IPS-18a (cell line): Measurements from ENCODE around the gene OR1I1.

ENCODE experiments used
- H3K27ac ChIP-seq: one replicate; pipeline ENCODE4 v1.5.1; 2013; ENCODE audit warnings: low read length
- H3K27me3 ChIP-seq: one replicate; pipeline ENCODE4 v1.6.1; 2013; ENCODE audit warnings: mild to moderate bottlenecking, low read length; ENCODE audit not compliant: control insufficient read depth, insufficient read depth
- H3K36me3 ChIP-seq: one replicate; pipeline ENCODE4 v1.6.1; 2013; ENCODE audit warnings: low read depth, low read length; ENCODE audit not compliant: control insufficient read depth
- H3K4me1 ChIP-seq: one replicate; pipeline ENCODE4 v1.6.1; 2013; ENCODE audit warnings: low read depth, low read length; ENCODE audit not compliant: control insufficient read depth
- H3K4me3 ChIP-seq: one replicate; pipeline ENCODE4 v1.5.1; 2013; ENCODE audit warnings: low read length
- H3K9ac ChIP-seq: one replicate; pipeline ENCODE4 v1.6.1; 2013; ENCODE audit warnings: mild to moderate bottlenecking, low read length, moderate library complexity
- H3K9me3 ChIP-seq: one replicate; pipeline ENCODE4 v1.6.1; 2013; ENCODE audit warnings: low read depth, low read length; ENCODE audit not compliant: control insufficient read depth

OR1I1 gene

GRCh38 chr19:15099017-15099582, 17.1 kb downstream of the OR1I1 start:
- H3K27ac ChIP-seq: no peak overlapping the region
- H3K36me3 ChIP-seq: no peaks in the 10 kb centered on the region

GRCh38 chr19:15101479-15102082, 19.6 kb downstream of the OR1I1 start:
- Histone ChIP-seq H3K4me1 (peaks cover 2% of the 10 kb centered on the region), H3K9ac (no peak overlapping the region), H3K36me3 (no peaks in the 10 kb centered on the region), H3K9me3 (no peaks in the 10 kb centered on the region), H3K4me3 (no peak overlapping the region), H3K27ac (no peak overlapping the region), H3K27me3 (no peaks in the 10 kb centered on the region)

More at GRCh38 chr19:15099017-15099582, 17.1 kb downstream of the OR1I1 start:
- H3K4me3 ChIP-seq: no peak overlapping the region
- H3K4me1 ChIP-seq: no peaks in the 10 kb centered on the region
- no peaks in the 10 kb centered on the region for H3K9me3 ChIP-seq
- no peak overlapping the region for H3K9ac ChIP-seq
- H3K27me3 ChIP-seq: no peaks in the 10 kb centered on the region

- Histone ChIP-seq H3K4me1 (peaks cover 12% of the 10 kb centered on the region), H3K27ac (no peak overlapping the region), H3K4me3 (no peak overlapping the region), H3K36me3 (no peaks in the 10 kb centered on the region), H3K27me3 (no peaks in the 10 kb centered on the region), H3K9ac (no peak overlapping the region), H3K9me3 (no peaks in the 10 kb centered on the region)
Observed at GRCh38 chr19:15104003-15104402, 22.0 kb downstream of the OR1I1 start.

- no peak overlapping the region for H3K4me3 ChIP-seq
- no peak overlapping the region for H3K9ac ChIP-seq
- H3K9me3 ChIP-seq: no peaks in the 10 kb centered on the region
- H3K4me1 ChIP-seq: peaks cover 12% of the 10 kb centered on the region
- no peaks in the 10 kb centered on the region for H3K27me3 ChIP-seq
- H3K27ac ChIP-seq: no peak overlapping the region
- no peaks in the 10 kb centered on the region for H3K36me3 ChIP-seq
Observed at GRCh38 chr19:15104411-15104810, 22.4 kb downstream of the OR1I1 start.

- H3K4me1 ChIP-seq: peaks cover 12% of the 10 kb centered on the region
- H3K36me3 ChIP-seq: no peaks in the 10 kb centered on the region
- H3K27me3 ChIP-seq: no peaks in the 10 kb centered on the region
- H3K27ac ChIP-seq: no peak overlapping the region
- no peak overlapping the region for H3K4me3 ChIP-seq
- H3K9ac ChIP-seq: no peak overlapping the region
- H3K9me3 ChIP-seq: no peaks in the 10 kb centered on the region
Observed at GRCh38 chr19:15105044-15105443, 23.0 kb downstream of the OR1I1 start.

- peak within 1 kb of the TSS; percentile 65 for H3K4me3 ChIP-seq
- no peaks in the 10 kb centered on the region for H3K27me3 ChIP-seq
- peaks cover 12% of the 10 kb centered on the region for H3K4me1 ChIP-seq
- peaks cover 21% of the 10 kb centered on the region for H3K36me3 ChIP-seq
- H3K9ac ChIP-seq: peak within 1 kb of the TSS; percentile 73
- no peak within 1 kb of the TSS for H3K27ac ChIP-seq
- no peaks in the 10 kb centered on the region for H3K9me3 ChIP-seq
Observed at GRCh38 chr19:15107061-15108010, 25.3 kb downstream of the OR1I1 start, which contains the start of gene SYDE1. SYDE1 (plus strand) TSS chr19:15107401; CDS start chr19:15107434, 33 bp downstream.

GRCh38 chr19:15108145-15108844, 26.3 kb downstream of the OR1I1 start:
- Histone ChIP-seq H3K9me3 (no peaks in the 10 kb centered on the region), H3K27ac (no peak overlapping the region), H3K4me1 (peaks cover 12% of the 10 kb centered on the region), H3K9ac (peak overlapping the region; percentile 73), H3K27me3 (no peaks in the 10 kb centered on the region), H3K36me3 (peaks cover 28% of the 10 kb centered on the region), H3K4me3 (peak overlapping the region; percentile 59)

- H3K27me3 ChIP-seq: no peaks in the 10 kb centered on the region
- peaks cover 12% of the 10 kb centered on the region for H3K4me1 ChIP-seq
- H3K9ac ChIP-seq: no peak overlapping the region
- H3K9me3 ChIP-seq: no peaks in the 10 kb centered on the region
- H3K4me3 ChIP-seq: peak overlapping the region; percentile 59
- H3K36me3 ChIP-seq: peaks cover 36% of the 10 kb centered on the region
- no peak overlapping the region for H3K27ac ChIP-seq
Observed at GRCh38 chr19:15108845-15109767, 27.1 kb downstream of the OR1I1 start.

- Histone ChIP-seq H3K27ac (no peak overlapping the region), H3K36me3 (peaks cover 42% of the 10 kb centered on the region), H3K4me3 (no peak overlapping the region), H3K4me1 (peaks cover 12% of the 10 kb centered on the region), H3K9me3 (no peaks in the 10 kb centered on the region), H3K9ac (no peak overlapping the region), H3K27me3 (no peaks in the 10 kb centered on the region)
Observed at GRCh38 chr19:15109768-15110417, 27.9 kb downstream of the OR1I1 start.

- H3K4me3 ChIP-seq: no peak overlapping the region
- no peak overlapping the region for H3K27ac ChIP-seq
- H3K9ac ChIP-seq: no peak overlapping the region
- H3K36me3 ChIP-seq: peaks cover 47% of the 10 kb centered on the region
- no peaks in the 10 kb centered on the region for H3K27me3 ChIP-seq
- H3K9me3 ChIP-seq: no peaks in the 10 kb centered on the region
- H3K4me1 ChIP-seq: peaks cover 12% of the 10 kb centered on the region
Observed at GRCh38 chr19:15110418-15110815, 28.4 kb downstream of the OR1I1 start.
